DMS79 (cell line): ENCODE results near the gene NELFCD.
A peak's percentile ranks its signal among the peaks of the same experiment; 100 is the strongest.
"Not testable (repeated sequence)": the region's sequence is repeated elsewhere in the genome, so short reads cannot be mapped to it uniquely, and the experiment has no call there.

Source experiments
- DNase-seq: peaks from one replicate; lab custom pipeline; 2025; lab: John Stamatoyannopoulos, UW

Gene NELFCD

GRCh38 chr20:58980711-58981627 is at the start of gene NELFCD:
NELFCD (plus strand) TSS chr20:58981256; CDS start chr20:58981310, 54 bp downstream.
- peak; percentile 66 for DNase-seq

- DNase-seq, result no peak
Observed at GRCh38 chr20:58932170-58932569, 48.9 kb upstream of the NELFCD start.

GRCh38 chr20:58938078-58938477 is 43.0 kb upstream of the NELFCD start:
- DNase-seq, result no peak

- DNase-seq, result no peak
Observed at GRCh38 chr20:58938541-58938940, 42.5 kb upstream of the NELFCD start.

- DNase-seq, result no peak
Observed at GRCh38 chr20:58941471-58941870, 39.6 kb upstream of the NELFCD start.

GRCh38 chr20:58942549-58942948 is 38.5 kb upstream of the NELFCD start:
- no peak for DNase-seq

GRCh38 chr20:58944610-58945009 is 36.4 kb upstream of the NELFCD start:
- DNase-seq, result no peak

- no peak for DNase-seq
Observed at GRCh38 chr20:58945965-58946631, 35.0 kb upstream of the NELFCD start.

- not testable (repeated sequence) for DNase-seq
Observed at GRCh38 chr20:58947797-58948388, 33.2 kb upstream of the NELFCD start.

- DNase-seq, result no peak
Observed at GRCh38 chr20:58950603-58951002, 30.5 kb upstream of the NELFCD start.

GRCh38 chr20:58953050-58953449 is 28.0 kb upstream of the NELFCD start:
- no peak for DNase-seq

GRCh38 chr20:58956078-58956477 is 25.0 kb upstream of the NELFCD start:
- no peak for DNase-seq

GRCh38 chr20:58959652-58960051 is 21.4 kb upstream of the NELFCD start:
- no peak for DNase-seq

GRCh38 chr20:58963060-58963584 is 17.9 kb upstream of the NELFCD start:
- DNase-seq, result no peak

GRCh38 chr20:58963922-58964321 is 17.1 kb upstream of the NELFCD start:
- DNase-seq, result not testable (repeated sequence)

GRCh38 chr20:58965270-58966064 is 15.6 kb upstream of the NELFCD start:
- no peak for DNase-seq

GRCh38 chr20:58967652-58968429 is 13.2 kb upstream of the NELFCD start:
- DNase-seq, result no peak

- no peak for DNase-seq
Observed at GRCh38 chr20:58969439-58969838, 11.6 kb upstream of the NELFCD start.

GRCh38 chr20:58970146-58970545 is 10.9 kb upstream of the NELFCD start:
- DNase-seq, result no peak

- no peak for DNase-seq
Observed at GRCh38 chr20:58971429-58971828, 9.6 kb upstream of the NELFCD start.

- no peak for DNase-seq
Observed at GRCh38 chr20:58973179-58973578, 7.9 kb upstream of the NELFCD start.
